VCaP (cell line): ENCODE measurements around the gene RPL6.

Experiments
- H3K27ac ChIP-seq: fragments of 450-650 bp; 2 replicates; pipeline ENCODE4 v1.5.1; 2017
- CTCF ChIP-seq: fragments of 450-650 bp; conservative IDR thresholded peaks from 2 replicates; pipeline ENCODE4 v1.5.1; 2017; ENCODE audit warnings: mild to moderate bottlenecking, moderate library complexity

The RPL6 gene

GRCh38 chr12:112367965-112368364 lies 41.4 kb downstream of the RPL6 start:
- TF ChIP-seq CTCF: no peak

GRCh38 chr12:112362310-112362709 lies 47.1 kb downstream of the RPL6 start:
- no peak overlapping the region for H3K27ac ChIP-seq
- no peak for TF ChIP-seq CTCF

More at GRCh38 chr12:112367965-112368364, 41.4 kb downstream of the RPL6 start:
- peak overlapping the region; percentile 76 for H3K27ac ChIP-seq

- H3K27ac ChIP-seq: no peak overlapping the region
- TF ChIP-seq CTCF: no peak
Measured at GRCh38 chr12:112361271-112361670, 48.1 kb downstream of the RPL6 start.

GRCh38 chr12:112359290-112359689 lies 50.1 kb downstream of the RPL6 start:
- H3K27ac ChIP-seq: no peak overlapping the region
- no peak for TF ChIP-seq CTCF

- TF ChIP-seq CTCF: no peak
- H3K27ac ChIP-seq: no peak overlapping the region
Measured at GRCh38 chr12:112357214-112357613, 52.2 kb downstream of the RPL6 start.
